SK-N-SH (cell line): ENCODE results near the gene EEA1. TPM values are rescaled to one million over a fixed set of nuclear protein-coding genes. Genes with fewer than 3 reads are reported as not detected.

Source experiments
- CTCF ChIA-PET: fragments of 300-600, 350-600 bp; formaldehyde crosslinking; extraction: SDS; loops from one replicate; lab custom pipeline; 2021; lab: Yijun Ruan, JAX
- POLR2A ChIA-PET: fragments of 350-600 bp; sonication (Branson Sonifier 250); formaldehyde crosslinking; extraction: SDS; loops from one replicate; lab custom pipeline; 2020; ENCODE audit warnings: antibody characterized with exemption, inconsistent platforms; lab: Yijun Ruan, JAX
- DNase-seq: peaks from one replicate; pipeline ENCODE4 v3.0.0; 2012
- H2AFZ ChIP-seq: fragments of 200-600 bp; sonication (generic); 2 replicates; pipeline ENCODE4 v1.8.1; 2016; ENCODE audit warnings: antibody characterized with exemption, mild to moderate bottlenecking, low read depth
- H3F3A ChIP-seq: fragments of 200-600 bp; sonication (generic); replicated peaks from 2 replicates; pipeline ENCODE3; 2016; ENCODE audit warnings: antibody characterized with exemption, mild to moderate bottlenecking; ENCODE audit not compliant: insufficient read depth
- H3K27ac ChIP-seq, 2 experiments: fragments of 200-500 bp in 1 of 2; fragments of 200-600 bp in 1 of 2; sonication (Bioruptor generic) in 1 of 2; sonication (generic), shearing (Covaris generic) in 1 of 2; 2 replicates each; pipeline versions ENCODE4 v1.5.1 to v1.6.1; 2014 to 2016; ENCODE audit warnings: low read depth in 2 of 2, inconsistent platforms in 1 of 2, low read length in 1 of 2, mild to moderate bottlenecking in 1 of 2, mixed read lengths in 1 of 2
- H3K27me3 ChIP-seq: fragments of 200-600 bp; sonication (generic), shearing (Covaris generic); 2 replicates; pipeline ENCODE4 v1.6.1; 2016; ENCODE audit warnings: mixed run types; ENCODE audit not compliant: insufficient read depth
- H3K36me3 ChIP-seq, 2 experiments: fragments of 200-500 bp in 1 of 2; fragments of 200-600 bp in 1 of 2; sonication (Bioruptor generic) in 1 of 2; sonication (generic) in 1 of 2; replicated peaks in 1 of 2; 2 replicates each; pipeline versions ENCODE3 to v1.5.1; 2014 to 2016; ENCODE audit warnings: low read length in 1 of 2, mild to moderate bottlenecking in 1 of 2; ENCODE audit not compliant: insufficient read depth in 2 of 2, control insufficient read depth in 1 of 2
- H3K4me1 ChIP-seq, 2 experiments: fragments of 200-500 bp in 1 of 2; fragments of 200-600 bp in 1 of 2; sonication (Bioruptor generic) in 1 of 2; sonication (generic), shearing (Covaris generic) in 1 of 2; 2 replicates each; pipeline versions ENCODE4 v1.5.1 to v1.6.1; 2014 to 2016; ENCODE audit warnings: low read depth in 1 of 2, low read length in 1 of 2, mixed run types in 1 of 2; ENCODE audit not compliant: insufficient read depth in 2 of 2, control insufficient read depth in 1 of 2
- H3K4me2 ChIP-seq: fragments of 200-600 bp; sonication (generic), shearing (Covaris generic); 2 replicates; pipeline ENCODE4 v1.6.1; 2017; ENCODE audit warnings: mixed run types
- H3K4me3 ChIP-seq, 2 experiments: fragments of 200-500 bp in 1 of 2; fragments of 200-600 bp in 1 of 2; sonication (Bioruptor generic) in 1 of 2; sonication (generic), shearing (Covaris generic) in 1 of 2; 2 replicates each; pipeline versions ENCODE4 v1.5.1 to v1.8.1; 2014 to 2016; ENCODE audit warnings: low read depth in 2 of 2, inconsistent platforms in 1 of 2, low read length in 1 of 2, mild to moderate bottlenecking in 1 of 2, mixed read lengths in 1 of 2, moderate library complexity in 1 of 2
- H3K79me2 ChIP-seq: fragments of 200-600 bp; sonication (generic); 2 replicates; pipeline ENCODE4 v1.8.1; 2017; ENCODE audit warnings: mild to moderate bottlenecking; ENCODE audit not compliant: insufficient read depth
- H3K9ac ChIP-seq: fragments of 200-600 bp; sonication (generic); 2 replicates; pipeline ENCODE4 v1.6.1; 2017; ENCODE audit warnings: mixed run types
- H3K9me2 ChIP-seq: fragments of 200-600 bp; sonication (generic); 2 replicates; pipeline ENCODE4 v1.6.1; 2017; ENCODE audit warnings: mixed run types
- H3K9me3 ChIP-seq: fragments of 200-600 bp; sonication (generic); 2 replicates; pipeline ENCODE4 v1.6.1; 2017; ENCODE audit warnings: mixed run types, mild to moderate bottlenecking, moderate library complexity
- H4K20me1 ChIP-seq: fragments of 200-600 bp; sonication (generic); 2 replicates; pipeline ENCODE4 v1.6.1; 2017; ENCODE audit warnings: mild to moderate bottlenecking, mixed run types; ENCODE audit not compliant: insufficient read depth
- CHD2 ChIP-seq: fragments of 150-350 bp; IDR thresholded peaks from 2 replicates; pipeline ENCODE4 v1.6.1; 2018; ENCODE audit warnings: low read length; ENCODE audit not compliant: partially characterized antibody
- ELF1 ChIP-seq: IDR thresholded peaks from 2 replicates; pipeline ENCODE4 v1.4.0; 2012
- FOSL2 ChIP-seq: IDR thresholded peaks from 2 replicates; pipeline ENCODE4 v1.4.0; 2012; ENCODE audit warnings: low read depth, mild to moderate bottlenecking, moderate library complexity, borderline replicate concordance
- GABPA ChIP-seq: IDR thresholded peaks from 2 replicates; pipeline ENCODE4 v1.4.0; 2012; ENCODE audit warnings: low read depth, mild to moderate bottlenecking
- JUND ChIP-seq: IDR thresholded peaks from 2 replicates; pipeline ENCODE4 v1.4.0; 2012
- MEF2A ChIP-seq: IDR thresholded peaks from 2 replicates; pipeline ENCODE4 v1.4.0; 2012; ENCODE audit warnings: low read depth, borderline replicate concordance
- MXI1 ChIP-seq: IDR thresholded peaks from 2 replicates; pipeline ENCODE4 v1.6.1; 2012; ENCODE audit warnings: mild to moderate bottlenecking, low read depth, low read length, improper control_type of control experiment
- NFIC ChIP-seq: IDR thresholded peaks from 2 replicates; pipeline ENCODE4 v1.4.0; 2012; ENCODE audit warnings: borderline replicate concordance
- NRF1 ChIP-seq: IDR thresholded peaks from 2 replicates; pipeline ENCODE4 v1.6.1; 2012; ENCODE audit warnings: low read depth, mild to moderate bottlenecking, low read length
- RAD21 ChIP-seq: IDR thresholded peaks from 2 replicates; pipeline ENCODE4 v1.6.1; 2012; ENCODE audit warnings: mild to moderate bottlenecking, low read length
- RCOR1 ChIP-seq: fragments of 150-350 bp; IDR thresholded peaks from 2 replicates; pipeline ENCODE4 v1.6.1; 2017; ENCODE audit warnings: antibody characterized with exemption, low read length
- SIN3A ChIP-seq: IDR thresholded peaks from 2 replicates; pipeline ENCODE4 v1.6.1; 2012; ENCODE audit warnings: low read depth, mild to moderate bottlenecking, low read length, moderate library complexity, borderline replicate concordance
- TAF1 ChIP-seq: IDR thresholded peaks from 2 replicates; pipeline ENCODE4 v1.6.1; 2012; ENCODE audit warnings: low read depth, mild to moderate bottlenecking, low read length, moderate library complexity, borderline replicate concordance
- TEAD4 ChIP-seq: IDR thresholded peaks from 2 replicates; pipeline ENCODE4 v1.4.0; 2012; ENCODE audit warnings: mild to moderate bottlenecking, borderline replicate concordance; ENCODE audit not compliant: insufficient read depth
- USF1 ChIP-seq: IDR thresholded peaks from 2 replicates; pipeline ENCODE4 v1.4.0; 2012; ENCODE audit warnings: low read depth, borderline replicate concordance
- WGBS: methylation state at CpG from one replicate; pipeline ENCODE4 v1.1.6; 2017; ENCODE audit warnings: low lambda C conversion rate; 5-methylcytosine and 5-hydroxymethylcytosine counted together
- polyA plus RNA-seq, 3 experiments: library from polyadenylated mRNA; depleted of rRNA; stranded (reverse); fragments of >200 nt; gene quantifications; 2 replicates each; pipeline ENCODE4 v1.2.3, GENCODE V29; 2012
- TF ChIP-seq, protein P1 (sequence below): fragments of 150-350 bp; IDR thresholded peaks from 2 replicates; pipeline ENCODE4 v1.6.1; 2016; ENCODE audit warnings: mild to moderate bottlenecking, low read depth, low read length

The EEA1 gene
- polyA plus RNA-seq, 1 of the 3 experiments (the other 2 are of a cell fraction), result 1.5 TPM

- peaks cover 93% of the 10 kb centered on the region for H3K79me2 ChIP-seq
- H3K9me3 ChIP-seq, result peaks cover 5% of the 10 kb centered on the region
- DNase-seq, result no peak
- peaks cover 0 to 7% of the 10 kb centered on the region in 2 experiments for H3K36me3 ChIP-seq
- no peak overlapping the region for H3K4me2 ChIP-seq
- no peaks in the 10 kb centered on the region for H3K9me2 ChIP-seq
- H3K4me3 ChIP-seq, result no peak overlapping the region
- POLR2A ChIA-PET, result no interaction called here
- peaks cover 11% of the 10 kb centered on the region for H3F3A ChIP-seq
- WGBS, result 93% methylated on average over 3 of the region's 3 CpGs
- no peak for TF ChIP-seq USF1
- TF ChIP-seq, protein P1, sequence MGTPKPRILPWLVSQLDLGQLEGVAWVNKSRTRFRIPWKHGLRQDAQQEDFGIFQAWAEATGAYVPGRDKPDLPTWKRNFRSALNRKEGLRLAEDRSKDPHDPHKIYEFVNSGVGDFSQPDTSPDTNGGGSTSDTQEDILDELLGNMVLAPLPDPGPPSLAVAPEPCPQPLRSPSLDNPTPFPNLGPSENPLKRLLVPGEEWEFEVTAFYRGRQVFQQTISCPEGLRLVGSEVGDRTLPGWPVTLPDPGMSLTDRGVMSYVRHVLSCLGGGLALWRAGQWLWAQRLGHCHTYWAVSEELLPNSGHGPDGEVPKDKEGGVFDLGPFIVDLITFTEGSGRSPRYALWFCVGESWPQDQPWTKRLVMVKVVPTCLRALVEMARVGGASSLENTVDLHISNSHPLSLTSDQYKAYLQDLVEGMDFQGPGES, result no peak
- TF ChIP-seq RAD21, result no peak
- no peak for TF ChIP-seq ELF1
- no peak for TF ChIP-seq TAF1
- TF ChIP-seq NFIC, result no peak
- H3K27me3 ChIP-seq, result no peaks in the 10 kb centered on the region
- H2AFZ ChIP-seq, result no peak overlapping the region
- CTCF ChIA-PET, result no interaction called here
- peaks cover 12% of the 10 kb centered on the region for H4K20me1 ChIP-seq
- no peak overlapping the region for H3K27ac ChIP-seq
- no peaks in the 10 kb centered on the region for H3K4me1 ChIP-seq
- no peak overlapping the region for H3K9ac ChIP-seq
Measured at GRCh38 chr12:92912052-92912451, 17.0 kb downstream of the EEA1 start.

DNA sequence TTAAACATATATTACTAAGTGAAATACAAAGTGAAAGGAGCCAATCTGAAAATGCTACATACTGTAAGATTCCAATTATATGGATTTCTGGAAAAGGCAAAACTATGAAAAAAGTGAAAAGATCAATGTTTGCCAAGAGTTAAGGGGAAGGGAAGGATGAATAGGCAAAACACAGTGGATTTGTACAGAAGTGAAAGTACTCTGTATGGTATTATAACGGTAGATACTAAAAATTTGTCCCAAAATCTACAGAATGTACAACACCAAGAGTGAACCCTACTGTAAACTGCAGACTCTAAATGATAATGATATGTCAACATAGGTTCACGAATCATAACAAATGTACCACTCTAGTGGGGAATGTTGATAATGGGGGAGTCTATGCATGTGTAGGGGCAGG is 17.8 kb downstream of the EEA1 start:
- Histone ChIP-seq H3K4me1 (no peaks in the 10 kb centered on the region), H3K36me3 (peaks cover 0 to 7% of the 10 kb centered on the region in 2 experiments), H3K9me3 (peaks cover 5% of the 10 kb centered on the region), H3K4me2 (no peak overlapping the region), H2AFZ (no peak overlapping the region), H3K9me2 (no peaks in the 10 kb centered on the region), H3K4me3 (no peak overlapping the region), H4K20me1 (peaks cover 15% of the 10 kb centered on the region), H3K27ac (no peak overlapping the region), H3K27me3 (no peaks in the 10 kb centered on the region), H3K79me2 (peaks cover 96% of the 10 kb centered on the region), H3K9ac (no peak overlapping the region), H3F3A (peaks cover 11% of the 10 kb centered on the region)
- 96% methylated on average over 2 of the region's 2 CpGs for WGBS
- no peak for TF ChIP-seq MEF2A
- no peak for TF ChIP-seq SIN3A
- TF ChIP-seq RAD21, result no peak
- no peak for TF ChIP-seq TAF1
- TF ChIP-seq NRF1, result no peak
- no peak for TF ChIP-seq TEAD4
- no peak for TF ChIP-seq CHD2
- TF ChIP-seq MXI1, result no peak
- TF ChIP-seq, protein P1, result no peak
- TF ChIP-seq RCOR1, result no peak
- TF ChIP-seq FOSL2, result no peak
- TF ChIP-seq GABPA, result no peak
- TF ChIP-seq JUND, result no peak
- POLR2A ChIA-PET, result no interaction called here
- CTCF ChIA-PET, result no interaction called here
- DNase-seq, result no peak
